ENCODE measurements around the gene CRMP1.

GRCh38 chr4:5839751-5840674 is 52.9 kb downstream of the CRMP1 start:
- TF ChIP-seq POLR2A (IDR thresholded peaks at IDR 0.05) (no peak), CTCF (IDR thresholded peaks at IDR 0.05) (no peak)
